ENCODE measurements around the gene HJURP. TPM values are rescaled to one million over a fixed set of nuclear protein-coding genes. Genes with fewer than 3 reads are reported as not detected.

The HJURP gene
- polyA plus RNA-seq, 1 of the 3 experiments (the other 2 are of a cell fraction) = 13.2 TPM

DNA sequence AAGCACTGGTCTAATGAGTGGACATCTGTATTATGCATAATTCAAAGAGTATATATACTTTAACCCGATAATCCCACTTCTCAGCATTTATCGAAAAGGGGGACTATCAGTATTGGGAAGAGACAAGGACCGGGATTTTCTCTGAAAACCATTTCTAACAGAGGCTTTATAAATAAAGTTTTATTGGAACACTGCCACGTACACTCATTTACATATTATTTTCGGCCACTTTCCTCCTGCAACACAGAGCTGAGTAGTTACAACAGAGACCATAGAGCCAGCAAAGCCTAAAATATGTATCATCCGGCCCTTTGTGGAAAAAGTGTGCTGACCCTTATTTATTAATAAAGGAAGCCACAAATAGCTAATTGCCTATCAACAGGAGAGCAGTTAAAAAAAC, 3.2 kb downstream of the HJURP start:
- peaks cover 14 to 37% of the 10 kb centered on the region in 2 experiments for H3K36me3 ChIP-seq (replicated peaks in 1 of 2; ENCODE audit: control insufficient read depth in 1 of 2, insufficient read depth in 2 of 2, low read length in 1 of 2)
- H2AFZ ChIP-seq (ENCODE audit: low read depth) = no peak overlapping the region; the same call in 1 of the 2 replicates
- H3K4me2 ChIP-seq = no peak overlapping the region
- no peak overlapping the region for H3K9ac ChIP-seq
- H4K20me1 ChIP-seq (ENCODE audit: insufficient read depth) = peaks cover 28% of the 10 kb centered on the region; the same call in 1 of the 2 replicates
- H3K4me1 ChIP-seq (ENCODE audit: control insufficient read depth in 1 of 2, insufficient read depth in 2 of 2, low read depth in 1 of 2, low read length in 1 of 2) = peaks cover 11 to 29% of the 10 kb centered on the region in 2 experiments; a peak in 2 of 4 replicates
- no peak for DNase-seq
- POLR2A ChIA-PET = no interaction called here
- no peaks in the 10 kb centered on the region for H3K9me2 ChIP-seq
- 90% methylated on average over 6 of the region's 6 CpGs for WGBS (ENCODE audit: low lambda C conversion rate)
- no peak overlapping the region for H3K27ac ChIP-seq (ENCODE audit: low read depth in 2 of 2, low read length in 1 of 2)
- peaks cover 3% of the 10 kb centered on the region for H3F3A ChIP-seq (replicated peaks; ENCODE audit: insufficient read depth)
- no peak overlapping the region for H3K4me3 ChIP-seq (ENCODE audit: low read depth in 2 of 2, low read length in 1 of 2)
- no peaks in the 10 kb centered on the region for H3K9me3 ChIP-seq
- TF ChIP-seq EP300 (IDR thresholded peaks at IDR 0.05; ENCODE audit: borderline replicate concordance in 1 of 2, low read depth in 1 of 2, low read length in 1 of 2) = no peak
- no peak for TF ChIP-seq POLR2AphosphoS5 (IDR thresholded peaks at IDR 0.05; ENCODE audit: low read depth, low read length)
- no peak for TF ChIP-seq USF1 (IDR thresholded peaks at IDR 0.05; ENCODE audit: borderline replicate concordance, low read depth)
- no peak for TF ChIP-seq MAX (IDR thresholded peaks at IDR 0.05; ENCODE audit: low read depth)
- TF ChIP-seq MEF2A (IDR thresholded peaks at IDR 0.05; ENCODE audit: borderline replicate concordance, low read depth) = no peak
- TF ChIP-seq EZH2phosphoT487 (IDR thresholded peaks at IDR 0.05; ENCODE audit: borderline replicate concordance, low read depth) = no peak
- no peak for TF ChIP-seq FOXM1 (IDR thresholded peaks at IDR 0.05; ENCODE audit: low read depth)
- TF ChIP-seq CTCF (IDR thresholded peaks at IDR 0.05) = no peak
- no peak for TF ChIP-seq TCF12 (IDR thresholded peaks at IDR 0.05)
- no peak for TF ChIP-seq NFIC (IDR thresholded peaks at IDR 0.05; ENCODE audit: borderline replicate concordance)
- TF ChIP-seq NRF1 (IDR thresholded peaks at IDR 0.05; ENCODE audit: low read depth, low read length) = no peak
- TF ChIP-seq IRF3 (IDR thresholded peaks at IDR 0.05; ENCODE audit: low read depth, low read length) = no peak
- no peak for TF ChIP-seq JUND (IDR thresholded peaks at IDR 0.05)
- TF ChIP-seq SIN3A (IDR thresholded peaks at IDR 0.05; ENCODE audit: borderline replicate concordance, low read depth, low read length) = no peak
- TF ChIP-seq CHD2 (IDR thresholded peaks at IDR 0.05; ENCODE audit: low read length, partially characterized antibody) = no peak
- no peak for TF ChIP-seq RCOR1 (IDR thresholded peaks at IDR 0.05; ENCODE audit: low read length)
- no peak for TF ChIP-seq RFX5 (IDR thresholded peaks at IDR 0.05; ENCODE audit: low read length)
- TF ChIP-seq GATA2 (CRISPR knock-in tag; IDR thresholded peaks at IDR 0.05) = no peak
- H3K27me3 ChIP-seq (ENCODE audit: insufficient read depth) = no peaks in the 10 kb centered on the region
- H3K79me2 ChIP-seq (ENCODE audit: insufficient read depth) = peaks cover 82% of the 10 kb centered on the region
- CTCF ChIA-PET = interaction anchor here (0.6 to 1.1 kb wide), 2 partner anchors 10 to 576 kb away, joined by 3 read pairs; no protein-coding TSS in a partner anchor

Measured in SK-N-SH (cell line).